GM18519 (cell line): Measurements from ENCODE around the gene CRIP2.

Experiments
- ATAC-seq: cut with Tn5 transposase; IDR thresholded peaks from one replicate; pipeline ENCODE4 v1.9.1; 2021; ENCODE audit warnings: mild to moderate bottlenecking, moderate library complexity; ENCODE audit not compliant: unreplicated experiment, low FRiP score

Gene CRIP2

GRCh38 chr14:105486163-105486973, 11.7 kb downstream of the CRIP2 start, which contains the start of gene CRIP1:
CRIP1 (plus strand) TSS chr14:105486886; CDS start chr14:105487260, 374 bp downstream.
- no peak for ATAC-seq

GRCh38 chr14:105486974-105487448, 12.4 kb downstream of the CRIP2 start:
- no peak for ATAC-seq

GRCh38 chr14:105487449-105487985, 12.9 kb downstream of the CRIP2 start:
- no peak for ATAC-seq

- no peak for ATAC-seq
These were observed 13.6 kb downstream of the CRIP2 start for GRCh38 chr14:105487986-105488777.

GRCh38 chr14:105488781-105489541, 14.3 kb downstream of the CRIP2 start:
- no peak for ATAC-seq

- no peak for ATAC-seq
These were observed 15.1 kb downstream of the CRIP2 start for GRCh38 chr14:105489542-105490266.

GRCh38 chr14:105490267-105490571, 15.6 kb downstream of the CRIP2 start:
- no peak for ATAC-seq

- ATAC-seq = peak; percentile 55
These were observed 16.1 kb downstream of the CRIP2 start, which contains the start of gene TEDC1 for GRCh38 chr14:105490572-105491365. TEDC1 (plus strand) TSS chr14:105491246; CDS start chr14:105491376, 130 bp downstream.

GRCh38 chr14:105491366-105491973, 16.8 kb downstream of the CRIP2 start:
- peak; percentile 1 for ATAC-seq

GRCh38 chr14:105492031-105492970, 17.7 kb downstream of the CRIP2 start:
- ATAC-seq = no peak

GRCh38 chr14:105492971-105493871, 18.6 kb downstream of the CRIP2 start:
- no peak for ATAC-seq

- ATAC-seq = no peak
These were observed 19.4 kb downstream of the CRIP2 start for GRCh38 chr14:105493921-105494605.

GRCh38 chr14:105494606-105494929, 19.9 kb downstream of the CRIP2 start:
- no peak for ATAC-seq

- no peak for ATAC-seq
These were observed 20.7 kb downstream of the CRIP2 start for GRCh38 chr14:105495101-105495989.
